Mesenchymal stem cell (in vitro differentiated cells and primary cell): ENCODE data around the gene YIPF5.

ENCODE experiments used
- DNase-seq: peaks from one replicate; pipeline ENCODE4 v3.0.0-alpha.2; 2013
- H2AFZ ChIP-seq: one replicate; pipeline ENCODE4 v1.6.1; 2013; ENCODE audit warnings: low read depth, mild to moderate bottlenecking, control low read depth, inconsistent platforms, low read length, moderate library complexity
- H2AK5ac ChIP-seq: 2 replicates; pipeline ENCODE4 v1.6.1; 2013; ENCODE audit warnings: low read length, moderate library complexity, mild to moderate bottlenecking, inconsistent platforms; ENCODE audit not compliant: severe bottlenecking
- H2BK120ac ChIP-seq: one replicate; pipeline ENCODE4 v1.6.1; 2013; ENCODE audit warnings: low read depth, mild to moderate bottlenecking, inconsistent platforms, low read length, moderate library complexity
- H2BK12ac ChIP-seq, 2 experiments: one replicate each; pipeline ENCODE4 v1.6.1; 2013; ENCODE audit warnings: inconsistent platforms in 2 of 2, low read length in 2 of 2, mild to moderate bottlenecking in 2 of 2, moderate library complexity in 2 of 2, control low read depth in 1 of 2
- H2BK15ac ChIP-seq: one replicate; pipeline ENCODE4 v1.6.1; 2013; ENCODE audit warnings: mild to moderate bottlenecking, low read depth, inconsistent platforms; ENCODE audit not compliant: poor library complexity, severe bottlenecking
- H2BK5ac ChIP-seq: 2 replicates; pipeline ENCODE4 v1.6.1; 2013; ENCODE audit warnings: low read depth, mild to moderate bottlenecking, low read length, control low read depth, inconsistent platforms; ENCODE audit not compliant: poor library complexity, severe bottlenecking
- H3K14ac ChIP-seq, 2 experiments: one replicate each; pipeline ENCODE4 v1.6.1; 2013; ENCODE audit warnings: inconsistent platforms in 2 of 2, low read length in 2 of 2, control low read depth in 1 of 2, mild to moderate bottlenecking in 1 of 2, moderate library complexity in 1 of 2
- H3K18ac ChIP-seq, 2 experiments: one replicate each; pipeline ENCODE4 v1.6.1; 2013; ENCODE audit warnings: inconsistent platforms in 2 of 2, low read length in 2 of 2, control low read depth in 1 of 2, low read depth in 1 of 2, mild to moderate bottlenecking in 1 of 2
- H3K23ac ChIP-seq, 2 experiments: one replicate each; pipeline ENCODE4 v1.6.1; 2013; ENCODE audit warnings: inconsistent platforms in 2 of 2, low read length in 2 of 2, mild to moderate bottlenecking in 2 of 2, moderate library complexity in 2 of 2, control low read depth in 1 of 2
- H3K27ac ChIP-seq: 2 replicates; pipeline ENCODE4 v1.5.1; 2013; ENCODE audit warnings: mild to moderate bottlenecking, moderate library complexity, low read length, control low read depth, inconsistent platforms; ENCODE audit not compliant: poor library complexity, severe bottlenecking
- H3K27me3 ChIP-seq, 2 experiments: 2 replicates each; pipeline versions ENCODE4 v1.6.1 to v1.7.0; 2013; ENCODE audit warnings: low read length in 2 of 2, mild to moderate bottlenecking in 2 of 2, moderate library complexity in 2 of 2, control low read depth in 1 of 2, inconsistent platforms in 1 of 2; ENCODE audit not compliant: control insufficient read depth in 1 of 2, insufficient read depth in 1 of 2
- H3K36me3 ChIP-seq, 2 experiments: 2 replicates each; pipeline versions ENCODE4 v1.6.1 to v1.7.0; 2013; ENCODE audit warnings: low read length in 2 of 2, control low read depth in 1 of 2, inconsistent platforms in 1 of 2, low read depth in 1 of 2, mild to moderate bottlenecking in 1 of 2; ENCODE audit not compliant: insufficient read depth in 2 of 2, control insufficient read depth in 1 of 2
- H3K4ac ChIP-seq, 2 experiments: one replicate each; pipeline ENCODE4 v1.6.1; 2013; ENCODE audit warnings: inconsistent platforms in 2 of 2, low read length in 2 of 2, mild to moderate bottlenecking in 2 of 2, moderate library complexity in 2 of 2, control low read depth in 1 of 2, low read depth in 1 of 2
- H3K4me1 ChIP-seq: 2 replicates; pipeline ENCODE4 v1.6.1; 2013; ENCODE audit warnings: low read depth, low read length, control low read depth; ENCODE audit not compliant: control insufficient read depth, insufficient read depth
- H3K4me2 ChIP-seq: 2 replicates; pipeline ENCODE4 v1.6.1; 2013; ENCODE audit warnings: low read length, mild to moderate bottlenecking, inconsistent platforms; ENCODE audit not compliant: poor library complexity, severe bottlenecking
- H3K4me3 ChIP-seq, 2 experiments: 2 replicates each; pipeline versions ENCODE4 v1.5.1 to v1.7.0; 2013; ENCODE audit warnings: low read length in 2 of 2, mild to moderate bottlenecking in 2 of 2, control low read depth in 1 of 2, low read depth in 1 of 2; ENCODE audit not compliant: insufficient read depth in 1 of 2
- H3K79me1 ChIP-seq: replicated peaks from 2 replicates; pipeline ENCODE4 v1.6.1; 2013; ENCODE audit warnings: mild to moderate bottlenecking, control low read depth, low read length, inconsistent platforms; ENCODE audit not compliant: poor library complexity, severe bottlenecking
- H3K9ac ChIP-seq: 2 replicates; pipeline ENCODE4 v1.7.0; 2013; ENCODE audit warnings: mild to moderate bottlenecking, low read length, moderate library complexity
- H3K9me3 ChIP-seq: 2 replicates; pipeline ENCODE4 v1.7.0; 2013; ENCODE audit warnings: mild to moderate bottlenecking, low read length; ENCODE audit not compliant: control insufficient read depth
- H4K8ac ChIP-seq: one replicate; pipeline ENCODE4 v1.6.1; 2013; ENCODE audit warnings: inconsistent platforms, mild to moderate bottlenecking, low read length, moderate library complexity
- H4K91ac ChIP-seq: one replicate; pipeline ENCODE4 v1.6.1; 2013; ENCODE audit warnings: mild to moderate bottlenecking, low read length, inconsistent platforms
- WGBS: methylation state at CpG from one replicate; pipeline ENCODE4 v1.1.7; 2013; ENCODE audit warnings: mixed read lengths; 5-methylcytosine and 5-hydroxymethylcytosine counted together

Gene YIPF5

GRCh38 chr5:144207875-144208444 lies 37.5 kb upstream of the YIPF5 start:
- no peak overlapping the region for H2BK12ac ChIP-seq
- H3K14ac ChIP-seq = no peak overlapping the region
- H3K36me3 ChIP-seq = no peaks in the 10 kb centered on the region

GRCh38 chr5:144206141-144206540 lies 35.7 kb upstream of the YIPF5 start:
- peak; percentile 5 for DNase-seq
- Histone ChIP-seq H3K27ac (no peak overlapping the region), H4K8ac (no peak overlapping the region), H3K27me3 (peaks cover 0 to 18% of the 10 kb centered on the region in 2 experiments), H2BK5ac (no peak overlapping the region), H3K4me3 (peak overlapping the region in 1 of 2 experiments; percentile 77), H2AFZ (no peak overlapping the region), H3K9ac (peak overlapping the region; percentile 83), H3K79me1 (no peaks in the 10 kb centered on the region), H3K4me2 (no peak overlapping the region), H4K91ac (no peak overlapping the region), H3K18ac (no peak overlapping the region), H2BK120ac (no peak overlapping the region), H2BK12ac (no peak overlapping the region), H3K36me3 (no peaks in the 10 kb centered on the region), H3K4me1 (peaks cover 4% of the 10 kb centered on the region), H3K14ac (no peak overlapping the region), H3K9me3 (no peaks in the 10 kb centered on the region), H3K4ac (no peak overlapping the region), H2BK15ac (no peak overlapping the region), H2AK5ac (no peak overlapping the region), H3K23ac (no peak overlapping the region)
- no CpG with 5 or more reads among the region's 2 CpGs for WGBS

More at GRCh38 chr5:144207875-144208444, 37.5 kb upstream of the YIPF5 start:
- H2BK5ac ChIP-seq = no peak overlapping the region
- no peak overlapping the region for H2AFZ ChIP-seq
- no peak overlapping the region for H3K18ac ChIP-seq
- H3K9me3 ChIP-seq = no peaks in the 10 kb centered on the region
- no peaks in the 10 kb centered on the region for H3K79me1 ChIP-seq
- H3K4me3 ChIP-seq = peak overlapping the region in 1 of 2 experiments; percentile 31
- H4K8ac ChIP-seq = no peak overlapping the region
- H3K4me1 ChIP-seq = peaks cover 4% of the 10 kb centered on the region
- H2BK15ac ChIP-seq = no peak overlapping the region
- no peak for DNase-seq
- no peak overlapping the region for H2AK5ac ChIP-seq
- H4K91ac ChIP-seq = no peak overlapping the region
- no peak overlapping the region for H3K27ac ChIP-seq
- H2BK120ac ChIP-seq = no peak overlapping the region
- no peak overlapping the region for H3K23ac ChIP-seq
- peaks cover 0 to 18% of the 10 kb centered on the region in 2 experiments for H3K27me3 ChIP-seq
- H3K4ac ChIP-seq = no peak overlapping the region
- H3K9ac ChIP-seq = no peak overlapping the region
- no peak overlapping the region for H3K4me2 ChIP-seq

- H2BK15ac ChIP-seq = peak overlapping the region; percentile 86
- peak overlapping the region; percentile 46 for H4K8ac ChIP-seq
- H3K9ac ChIP-seq = peak overlapping the region; percentile 83
- no peaks in the 10 kb centered on the region for H3K9me3 ChIP-seq
- no peak overlapping the region for H2AK5ac ChIP-seq
- peak overlapping the region in 1 of 2 experiments; percentile 80 for H3K23ac ChIP-seq
- peak overlapping the region; percentile 99 for H3K4me2 ChIP-seq
- peak overlapping the region in 1 of 2 experiments; percentile 37 for H3K4ac ChIP-seq
- WGBS = 3% methylated on average over 27 of the region's 31 CpGs
- no peaks in the 10 kb centered on the region for H3K79me1 ChIP-seq
- peak overlapping the region; percentile 68 to 77 for H3K4me3 ChIP-seq
- peaks cover 4% of the 10 kb centered on the region for H3K4me1 ChIP-seq
- peak overlapping the region; percentile 52 for H3K27ac ChIP-seq
- H2BK12ac ChIP-seq = peak overlapping the region in 1 of 2 experiments; percentile 65
- peak overlapping the region; percentile 88 for H4K91ac ChIP-seq
- H3K36me3 ChIP-seq = no peaks in the 10 kb centered on the region
- peak overlapping the region in 1 of 2 experiments; percentile 66 for H3K14ac ChIP-seq
- peak overlapping the region; percentile 61 to 78 for H3K18ac ChIP-seq
- peak overlapping the region; percentile 84 for H2AFZ ChIP-seq
- DNase-seq = peak; percentile 49
- peak overlapping the region; percentile 86 for H2BK5ac ChIP-seq
- peak overlapping the region; percentile 66 for H2BK120ac ChIP-seq
- H3K27me3 ChIP-seq = peaks cover 0 to 18% of the 10 kb centered on the region in 2 experiments
These were observed 34.7 kb upstream of the YIPF5 start for GRCh38 chr5:144205141-144205551.

- H3K4me1 ChIP-seq = peaks cover 4% of the 10 kb centered on the region
- H3K4me2 ChIP-seq = no peak overlapping the region
- no peak overlapping the region for H2BK15ac ChIP-seq
- H2AFZ ChIP-seq = no peak overlapping the region
- peak overlapping the region; percentile 72 for H3K9ac ChIP-seq
- no peaks in the 10 kb centered on the region for H3K36me3 ChIP-seq
- H2BK120ac ChIP-seq = no peak overlapping the region
- no peak overlapping the region for H4K8ac ChIP-seq
- peak; percentile 77 for DNase-seq
- H3K27ac ChIP-seq = no peak overlapping the region
- no peak overlapping the region for H2BK5ac ChIP-seq
- H2BK12ac ChIP-seq = no peak overlapping the region
- no peaks in the 10 kb centered on the region for H3K79me1 ChIP-seq
- no peak overlapping the region for H3K4me3 ChIP-seq
- no peak overlapping the region for H3K23ac ChIP-seq
- no peak overlapping the region for H2AK5ac ChIP-seq
- H3K27me3 ChIP-seq = peaks cover 0 to 18% of the 10 kb centered on the region in 2 experiments
- H3K4ac ChIP-seq = no peak overlapping the region
- H3K9me3 ChIP-seq = no peaks in the 10 kb centered on the region
- H4K91ac ChIP-seq = no peak overlapping the region
- WGBS = 53% methylated on average over 5 of the region's 10 CpGs
- no peak overlapping the region for H3K18ac ChIP-seq
- H3K14ac ChIP-seq = no peak overlapping the region
These were observed 33.5 kb upstream of the YIPF5 start for GRCh38 chr5:144203750-144204596.
